Lower leg skin (tissue), 3 donors: ENCODE measurements around the gene NUCB1.

Experiments used
- POLR2A ChIP-seq, 2 donors: fragments of 450-650 bp; IDR thresholded peaks; one replicate each; pipeline ENCODE4 v1.6.1; 2016 to 2017; ENCODE audit warnings: antibody characterized with exemption in 2 of 2, mild to moderate bottlenecking in 1 of 2, moderate library complexity in 1 of 2
- TF ChIP-seq, protein P1 (sequence below), 3 donors: fragments of 450-650 bp; IDR thresholded peaks; one replicate each; pipeline ENCODE4 v1.5.1; 2016; ENCODE audit warnings: antibody characterized with exemption in 3 of 3, mild to moderate bottlenecking in 3 of 3, moderate library complexity in 2 of 3

DNA sequence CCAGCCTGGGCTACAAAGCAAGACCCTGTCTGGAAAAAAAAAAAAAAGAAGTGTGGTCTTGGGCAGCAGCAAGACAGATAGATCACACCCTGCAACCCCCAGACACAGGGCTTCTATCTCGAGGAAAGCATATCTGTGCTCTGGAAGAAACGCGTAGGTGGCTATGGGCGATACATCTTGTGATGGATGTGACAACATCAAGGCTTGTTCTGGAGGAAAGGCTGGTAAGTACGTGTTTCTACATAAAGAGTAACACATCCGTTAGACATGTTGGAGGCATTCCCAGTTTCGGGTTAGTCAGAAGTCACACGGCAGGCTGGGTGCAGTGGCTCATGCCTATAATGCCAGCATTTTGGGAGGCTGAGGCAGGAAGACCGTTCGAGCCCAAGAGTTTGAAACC is 26.8 kb downstream of the NUCB1 start:
- TF ChIP-seq, protein P1, sequence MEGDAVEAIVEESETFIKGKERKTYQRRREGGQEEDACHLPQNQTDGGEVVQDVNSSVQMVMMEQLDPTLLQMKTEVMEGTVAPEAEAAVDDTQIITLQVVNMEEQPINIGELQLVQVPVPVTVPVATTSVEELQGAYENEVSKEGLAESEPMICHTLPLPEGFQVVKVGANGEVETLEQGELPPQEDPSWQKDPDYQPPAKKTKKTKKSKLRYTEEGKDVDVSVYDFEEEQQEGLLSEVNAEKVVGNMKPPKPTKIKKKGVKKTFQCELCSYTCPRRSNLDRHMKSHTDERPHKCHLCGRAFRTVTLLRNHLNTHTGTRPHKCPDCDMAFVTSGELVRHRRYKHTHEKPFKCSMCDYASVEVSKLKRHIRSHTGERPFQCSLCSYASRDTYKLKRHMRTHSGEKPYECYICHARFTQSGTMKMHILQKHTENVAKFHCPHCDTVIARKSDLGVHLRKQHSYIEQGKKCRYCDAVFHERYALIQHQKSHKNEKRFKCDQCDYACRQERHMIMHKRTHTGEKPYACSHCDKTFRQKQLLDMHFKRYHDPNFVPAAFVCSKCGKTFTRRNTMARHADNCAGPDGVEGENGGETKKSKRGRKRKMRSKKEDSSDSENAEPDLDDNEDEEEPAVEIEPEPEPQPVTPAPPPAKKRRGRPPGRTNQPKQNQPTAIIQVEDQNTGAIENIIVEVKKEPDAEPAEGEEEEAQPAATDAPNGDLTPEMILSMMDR (IDR thresholded peaks at IDR 0.05): no peak
- no peak for TF ChIP-seq POLR2A (IDR thresholded peaks at IDR 0.05)
